Natural killer cell (primary cell): Measurements from ENCODE around the gene UNC5B. TPM values are rescaled to one million over a fixed set of nuclear protein-coding genes. Genes with fewer than 3 reads are reported as not detected.

Source experiments
- ATAC-seq, 3 donors: fragments of 150-1000 bp in 2 of 3; fragments of 200-7000 bp in 1 of 3; cut with Tn5 transposase; 1 replicate in 1 of 3; 2 replicates in 2 of 3; pipeline ENCODE4 v1.10.0; 2021; ENCODE audit warnings: mild to moderate bottlenecking in 2 of 3, moderate library complexity in 2 of 3
- DNase-seq, 2 donors: peaks; one replicate each; pipeline versions ENCODE4 v3.0.0 to v3.0.0-alpha.2; 2013 to 2021; ENCODE audit warnings: mixed read lengths in 1 of 2
- H3K27ac ChIP-seq: one replicate; pipeline ENCODE4 v1.5.1; 2013; ENCODE audit warnings: mild to moderate bottlenecking, low read length
- H3K27me3 ChIP-seq: one replicate; pipeline ENCODE4 v1.6.1; 2013; ENCODE audit warnings: low read length; ENCODE audit not compliant: control insufficient read depth, insufficient read depth
- H3K36me3 ChIP-seq: one replicate; pipeline ENCODE4 v1.6.1; 2013; ENCODE audit warnings: low read length; ENCODE audit not compliant: control insufficient read depth, insufficient read depth
- H3K4me1 ChIP-seq: one replicate; pipeline ENCODE4 v1.6.1; 2013; ENCODE audit warnings: low read length; ENCODE audit not compliant: control insufficient read depth, insufficient read depth
- H3K4me3 ChIP-seq: one replicate; pipeline ENCODE4 v1.5.1; 2013; ENCODE audit warnings: low read length
- H3K9me3 ChIP-seq: one replicate; pipeline ENCODE4 v1.6.1; 2013; ENCODE audit warnings: low read length; ENCODE audit not compliant: control insufficient read depth, insufficient read depth
- H3K27ac Mint-ChIP-seq, 2 donors: one replicate each; pipeline ENCODE4 v1.8.0; 2022; ENCODE audit warnings: mild to moderate bottlenecking in 2 of 2, mixed read lengths in 2 of 2, moderate library complexity in 1 of 2
- H3K27me3 Mint-ChIP-seq, 2 donors: one replicate each; pipeline ENCODE4 v1.8.0; 2022; ENCODE audit warnings: low read depth in 2 of 2, mixed read lengths in 2 of 2
- H3K36me3 Mint-ChIP-seq: one replicate; pipeline ENCODE4 v1.8.0; 2022; ENCODE audit warnings: mixed read lengths
- H3K4me1 Mint-ChIP-seq, 2 donors: one replicate each; pipeline ENCODE4 v1.8.0; 2022; ENCODE audit warnings: mixed read lengths in 2 of 2
- H3K4me3 Mint-ChIP-seq: one replicate; pipeline ENCODE4 v1.8.0; 2022; ENCODE audit warnings: mild to moderate bottlenecking, moderate library complexity, mixed read lengths
- H3K9me3 Mint-ChIP-seq, 2 donors: one replicate each; pipeline ENCODE4 v1.8.0; 2022; ENCODE audit warnings: mixed read lengths in 2 of 2
- CTCF ChIP-seq: fragments of 200-600 bp; IDR thresholded peaks from one replicate; pipeline ENCODE4 v1.8.0; 2022; ENCODE audit warnings: antibody characterized with exemption
- WGBS: methylation state at CpG from one replicate; pipeline ENCODE4 v1.1.7; 2013; ENCODE audit warnings: missing lambda C conversion rate; ENCODE audit not compliant: insufficient coverage; 5-methylcytosine and 5-hydroxymethylcytosine counted together
- intact Hi-C: fragments of 100-400 bp; cut with micrococcal nuclease; formaldehyde crosslinking; loops from one replicate; pipeline ENCODE4 v1.14.2; 2022
- total RNA-seq, 4 donors: library from RNA; stranded (reverse); fragments of 120-200 nt in 1 of 4; gene quantifications; one replicate each; pipeline versions ENCODE4 v1.2.3 to v1.2.4, GENCODE V29; 2013 to 2022

The UNC5B gene
- total RNA-seq, 3 donors from 2014 or later (not counting 1 experiment from before 2014, with no cell fraction given) = 0.09 to 0.65 (median 0.09) TPM

GRCh38 chr10:71235808-71236207 is 23.4 kb downstream of the UNC5B start:
- Mint-ChIP-seq H3K9me3 (no peaks in the 10 kb centered on the region), H3K4me3 (no peak overlapping the region), H3K36me3 (no peaks in the 10 kb centered on the region), H3K27me3 (no peaks in the 10 kb centered on the region), H3K27ac (no peak overlapping the region), H3K4me1 (peaks cover 0 to 7% of the 10 kb centered on the region in 2 donors)
- DNase-seq (no peak), ATAC-seq (no peak)
- Histone ChIP-seq H3K27ac (no peak overlapping the region), H3K27me3 (no peaks in the 10 kb centered on the region), H3K9me3 (no peaks in the 10 kb centered on the region), H3K4me3 (no peak overlapping the region), H3K4me1 (no peaks in the 10 kb centered on the region), H3K36me3 (no peaks in the 10 kb centered on the region)
- TF ChIP-seq CTCF = no peak
- intact Hi-C loops = no loop called here
- WGBS = 87% methylated on average over 7 of the region's 7 CpGs

GRCh38 chr10:71236286-71236685 is 23.9 kb downstream of the UNC5B start:
- Histone ChIP-seq H3K4me3 (no peak overlapping the region), H3K27ac (no peak overlapping the region), H3K27me3 (no peaks in the 10 kb centered on the region), H3K9me3 (no peaks in the 10 kb centered on the region), H3K4me1 (no peaks in the 10 kb centered on the region), H3K36me3 (no peaks in the 10 kb centered on the region)
- DNase-seq (no peak), ATAC-seq (no peak)
- H3K4me3 Mint-ChIP-seq = no peak overlapping the region
- WGBS = 89% methylated on average over 10 of the region's 10 CpGs
- no peak for TF ChIP-seq CTCF
- peaks cover 0 to 7% of the 10 kb centered on the region in 2 donors for H3K4me1 Mint-ChIP-seq
- H3K27me3 Mint-ChIP-seq = no peaks in the 10 kb centered on the region
- H3K9me3 Mint-ChIP-seq = no peaks in the 10 kb centered on the region
- intact Hi-C loops = no loop called here
- no peaks in the 10 kb centered on the region for H3K36me3 Mint-ChIP-seq
- H3K27ac Mint-ChIP-seq = no peak overlapping the region

GRCh38 chr10:71236822-71237682 is 24.7 kb downstream of the UNC5B start:
- H3K9me3 ChIP-seq = no peaks in the 10 kb centered on the region
- no peaks in the 10 kb centered on the region for H3K36me3 Mint-ChIP-seq
- no peak overlapping the region for H3K4me3 Mint-ChIP-seq
- DNase-seq (no peak), ATAC-seq (no peak)
- H3K4me1 Mint-ChIP-seq = peaks cover 0 to 7% of the 10 kb centered on the region in 2 donors
- no peaks in the 10 kb centered on the region for H3K9me3 Mint-ChIP-seq
- no peaks in the 10 kb centered on the region for H3K36me3 ChIP-seq
- H3K27ac Mint-ChIP-seq = no peak overlapping the region
- H3K4me3 ChIP-seq = no peak overlapping the region
- no peak overlapping the region for H3K27ac ChIP-seq
- H3K27me3 Mint-ChIP-seq = no peaks in the 10 kb centered on the region
- H3K4me1 ChIP-seq = no peaks in the 10 kb centered on the region
- no peaks in the 10 kb centered on the region for H3K27me3 ChIP-seq
- 80% methylated on average over 14 of the region's 15 CpGs for WGBS
- intact Hi-C loops = no loop called here
- TF ChIP-seq CTCF = no peak
